T-cell (primary cell): ENCODE results near the gene CDK17. TPM values are rescaled to one million over a fixed set of nuclear protein-coding genes. Genes with fewer than 3 reads are reported as not detected.
"Not testable (repeated sequence)": the region's sequence is repeated elsewhere in the genome, so short reads cannot be mapped to it uniquely, and the experiment has no call there.

Source experiments
- ATAC-seq, 4 experiments: fragments of 200-7000 bp in 3 of 4; fragments of 150-1000 bp in 1 of 4; cut with Tn5 transposase; replicated peaks in 1 of 4; 1 replicate in 3 of 4; 2 replicates in 1 of 4; pipeline ENCODE4 v1.10.0; 2021; ENCODE audit warnings: moderate library complexity in 3 of 4, mild to moderate bottlenecking in 2 of 4, moderate number of reproducible peaks in 1 of 4
- CTCF ChIA-PET, 2 donors: fragments of 300-600 bp; sonication (Branson Sonifier 250); formaldehyde crosslinking; loops; one replicate each; lab custom pipeline; 2022; ENCODE audit warnings: antibody characterized with exemption in 2 of 2; lab: Charles Lee
- POLR2A ChIA-PET, 2 donors: fragments of 300-600 bp; sonication (Branson Sonifier 250); formaldehyde crosslinking; loops; one replicate each; lab custom pipeline; 2022; ENCODE audit warnings: antibody characterized with exemption in 2 of 2; lab: Charles Lee
- DNase-seq, 35 experiments: peaks; one replicate each; pipeline versions ENCODE4 v3.0.0 to v3.0.0-alpha.2; 2013 to 2023
- H3K27ac ChIP-seq: one replicate; pipeline ENCODE4 v1.5.1; 2013; ENCODE audit warnings: low read length
- H3K27me3 ChIP-seq, 2 experiments: replicated peaks in 1 of 2; 1 replicate in 1 of 2; 2 replicates in 1 of 2; pipeline versions ENCODE4 v1.6.1 to v1.7.0; 2013; ENCODE audit warnings: low read length in 1 of 2, mixed read lengths in 1 of 2; ENCODE audit not compliant: control insufficient read depth in 2 of 2, insufficient read depth in 2 of 2; ENCODE audit errors: extremely low read depth in 1 of 2
- H3K36me3 ChIP-seq, 2 donors: 1 replicate in 1 of 2; 2 replicates in 1 of 2; pipeline versions ENCODE4 v1.6.1 to v1.7.0; 2013; ENCODE audit warnings: low read length in 1 of 2; ENCODE audit not compliant: control insufficient read depth in 2 of 2, insufficient read depth in 1 of 2; ENCODE audit errors: extremely low read depth in 1 of 2
- H3K4me1 ChIP-seq, 2 experiments: 1 replicate in 1 of 2; 2 replicates in 1 of 2; pipeline versions ENCODE4 v1.6.1 to v1.7.0; 2013; ENCODE audit warnings: low read length in 2 of 2, mixed read lengths in 1 of 2; ENCODE audit not compliant: insufficient read depth in 2 of 2, control insufficient read depth in 1 of 2; ENCODE audit errors: extremely low read depth in 1 of 2
- H3K4me3 ChIP-seq, 2 donors: 1 replicate in 1 of 2; 2 replicates in 1 of 2; pipeline versions ENCODE4 v1.5.1 to v1.7.0; 2013; ENCODE audit warnings: mild to moderate bottlenecking in 2 of 2, low read length in 1 of 2, moderate library complexity in 1 of 2; ENCODE audit not compliant: control insufficient read depth in 1 of 2; ENCODE audit errors: extremely low read depth in 1 of 2
- H3K9me3 ChIP-seq: 2 replicates; pipeline ENCODE4 v1.7.0; 2013
- H3K27ac Mint-ChIP-seq, 2 donors: one replicate each; pipeline ENCODE4 v1.8.0; 2020 to 2021; ENCODE audit warnings: mild to moderate bottlenecking in 2 of 2, mixed read lengths in 2 of 2
- H3K27me3 Mint-ChIP-seq, 2 donors: one replicate each; pipeline ENCODE4 v1.8.0; 2021 to 2022; ENCODE audit warnings: mixed read lengths in 2 of 2
- H3K36me3 Mint-ChIP-seq: one replicate; pipeline ENCODE4 v1.8.0; 2021; ENCODE audit warnings: mixed read lengths
- H3K4me1 Mint-ChIP-seq, 3 donors: one replicate each; pipeline ENCODE4 v1.8.0; 2020 to 2022; ENCODE audit warnings: mixed read lengths in 3 of 3, mild to moderate bottlenecking in 1 of 3
- H3K4me3 Mint-ChIP-seq, 3 donors: one replicate each; pipeline ENCODE4 v1.8.0; 2020 to 2022; ENCODE audit warnings: mild to moderate bottlenecking in 3 of 3, mixed read lengths in 3 of 3, moderate library complexity in 3 of 3
- H3K9me3 Mint-ChIP-seq, 3 donors: one replicate each; pipeline ENCODE4 v1.8.0; 2020 to 2022; ENCODE audit warnings: mixed read lengths in 3 of 3
- WGBS: methylation state at CpG from one replicate; pipeline ENCODE4 v1.1.5; 2013; ENCODE audit warnings: missing lambda C conversion rate; ENCODE audit not compliant: insufficient coverage; 5-methylcytosine and 5-hydroxymethylcytosine counted together
- total RNA-seq, 35 experiments: library from RNA in 6 of 35; stranded (reverse) in 6 of 35; fragments of 120-200 nt in 1 of 35; gene quantifications; one replicate each; pipeline versions ENCODE4 v1.2.1 to v1.2.4 and lab custom pipeline; 2013 to 2026

Gene CDK17
- total RNA-seq, 5 donors from 2014 or later (not counting 1 experiment from before 2014, with no cell fraction given): 56.4 to 114 (median 72.2) TPM

DNA sequence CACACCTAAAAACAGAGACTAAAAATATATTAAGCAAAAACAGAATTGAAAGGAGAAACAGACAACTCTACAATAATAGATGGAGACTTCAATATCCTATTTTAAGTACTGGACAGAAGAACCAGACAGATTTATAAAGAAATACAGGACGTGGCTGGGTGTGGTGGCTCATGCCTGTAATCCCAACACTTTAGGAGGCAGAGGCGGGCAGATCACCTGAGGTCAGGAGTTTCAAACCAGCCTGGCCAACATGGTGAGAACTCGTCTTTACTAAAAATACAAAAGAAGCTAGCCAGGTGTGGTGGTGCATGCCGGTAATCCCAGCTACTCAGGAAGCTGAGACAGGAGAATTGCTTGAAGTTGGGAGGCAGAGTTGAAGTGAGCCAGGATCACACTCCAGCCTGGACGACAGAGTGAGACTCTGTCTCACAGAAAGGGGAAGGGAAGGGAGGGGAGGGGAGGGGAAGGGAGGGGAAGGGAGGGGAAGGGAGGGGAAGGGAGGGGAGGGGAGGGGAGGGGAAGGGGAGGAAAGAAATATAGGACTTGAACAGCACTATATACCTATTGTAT, 53.0 kb downstream of the CDK17 start:
- H3K27me3 ChIP-seq: no peaks in the 10 kb centered on the region
- H3K9me3 ChIP-seq: peaks cover 7% of the 10 kb centered on the region
- no peak overlapping the region for H3K4me3 ChIP-seq
- peaks cover 35% of the 10 kb centered on the region for H3K36me3 Mint-ChIP-seq
- no peaks in the 10 kb centered on the region for H3K27me3 Mint-ChIP-seq
- DNase-seq (no peak), ATAC-seq (peak in 1 of 4 experiments; percentile 15)
- H3K4me1 Mint-ChIP-seq: peaks cover 71 to 84% (median 79%) of the 10 kb centered on the region in 3 donors
- ChIA-PET POLR2A (interaction anchor here (0.5 to 2.0 kb wide), 13 partner anchors 9 to 552 kb away, joined by 3 to 11 read pairs (median 3); no protein-coding TSS in a partner anchor), CTCF (interaction anchor here (0.6 to 2.3 kb wide), 10 partner anchors 8 to 149 kb away, joined by 3 to 9 read pairs (median 3); partner anchors contain the start of gene CDK17 (in 1 of the 2))
- no peaks in the 10 kb centered on the region for H3K36me3 ChIP-seq
- WGBS: no CpG with 5 or more reads among the region's 5 CpGs
- peak overlapping the region; percentile 71 to 84 for H3K27ac Mint-ChIP-seq
- H3K9me3 Mint-ChIP-seq: peaks cover 5 to 23% (median 20%) of the 10 kb centered on the region in 3 donors
- H3K4me3 Mint-ChIP-seq: peak overlapping the region; percentile 51 to 62 (median 60)
- no peak overlapping the region for H3K27ac ChIP-seq
- peaks cover 5 to 26% of the 10 kb centered on the region in 2 experiments for H3K4me1 ChIP-seq

DNA sequence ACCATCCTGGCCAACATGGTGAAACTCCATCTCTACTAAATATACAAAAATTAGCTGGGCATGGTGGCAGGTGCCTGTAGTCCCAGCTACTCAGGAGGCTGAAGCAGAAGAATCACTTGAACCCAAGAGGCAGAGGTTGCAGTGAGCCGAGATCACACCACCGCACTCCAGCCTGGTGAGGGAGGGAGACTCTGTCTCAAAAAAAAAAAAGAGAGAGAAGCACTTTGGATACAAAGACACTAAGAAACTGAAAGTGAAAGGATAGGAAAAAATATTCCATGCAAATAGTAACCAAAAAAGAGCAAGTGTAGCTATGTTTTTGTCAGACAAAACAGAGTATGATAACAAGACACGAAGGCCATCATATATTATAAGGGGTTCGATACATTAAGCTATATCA, 53.5 kb downstream of the CDK17 start:
- not testable (repeated sequence) for H3K27me3 ChIP-seq, H3K4me3 ChIP-seq, DNase-seq, H3K27me3 Mint-ChIP-seq, H3K9me3 ChIP-seq, H3K27ac ChIP-seq, H3K36me3 ChIP-seq
- ATAC-seq: peak in 1 of 4 experiments; percentile 37
- POLR2A ChIA-PET: interaction anchor here (0.5 to 0.8 kb wide), 10 partner anchors 11 to 552 kb away, joined by 3 to 8 read pairs (median 4); no protein-coding TSS in a partner anchor
- H3K4me1 Mint-ChIP-seq: peaks cover 69 to 81% (median 75%) of the 10 kb centered on the region in 3 donors
- peak overlapping the region; percentile 51 to 62 (median 60) for H3K4me3 Mint-ChIP-seq
- CTCF ChIA-PET: interaction anchor here (0.7 to 2.3 kb wide), 4 partner anchors 11 to 149 kb away, joined by 3 to 9 read pairs (median 4); partner anchors contain the start of gene CDK17 (in 1 of the 2)
- H3K4me1 ChIP-seq: peaks cover 2 to 23% of the 10 kb centered on the region in 2 experiments
- WGBS: no CpG with 5 or more reads among the region's 4 CpGs
- peaks cover 35% of the 10 kb centered on the region for H3K36me3 Mint-ChIP-seq
- peaks cover 5 to 23% (median 20%) of the 10 kb centered on the region in 3 donors for H3K9me3 Mint-ChIP-seq
- H3K27ac Mint-ChIP-seq: peak overlapping the region; percentile 71 to 84

DNA sequence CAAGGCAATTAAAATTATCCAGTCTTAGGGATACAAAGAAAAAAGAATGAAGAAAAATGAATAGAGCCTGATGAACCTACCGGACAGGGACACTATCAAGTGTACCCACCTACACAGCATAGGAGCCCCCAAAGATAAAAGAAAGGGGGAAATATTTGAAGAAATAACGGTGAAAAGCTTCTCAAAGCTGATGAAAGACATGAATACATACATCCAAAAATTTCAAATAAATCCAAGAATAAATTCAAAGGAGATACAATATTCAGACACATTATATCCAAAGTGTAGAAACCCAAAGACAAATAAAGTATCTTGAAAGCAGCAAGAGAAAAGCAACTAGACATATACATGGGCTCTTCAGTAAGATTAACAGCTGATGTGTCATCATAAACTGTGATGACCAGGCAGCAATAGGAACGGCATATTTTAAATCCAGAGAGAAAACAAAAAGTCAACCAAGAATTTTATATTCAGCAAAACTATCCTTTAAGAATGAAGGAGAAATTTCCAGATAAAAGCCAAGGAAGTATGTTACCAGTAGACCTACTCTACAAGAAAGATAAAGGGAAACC, 56.0 kb downstream of the CDK17 start:
- Histone ChIP-seq H3K27ac (no peak overlapping the region), H3K4me3 (no peak overlapping the region), H3K9me3 (peaks cover 7% of the 10 kb centered on the region), H3K4me1 (peaks cover 2 to 23% of the 10 kb centered on the region in 2 experiments), H3K27me3 (no peaks in the 10 kb centered on the region), H3K36me3 (no peaks in the 10 kb centered on the region)
- no peaks in the 10 kb centered on the region for H3K27me3 Mint-ChIP-seq
- DNase-seq (no peak), ATAC-seq (no peak)
- H3K36me3 Mint-ChIP-seq: peaks cover 35% of the 10 kb centered on the region
- WGBS: no CpG with 5 or more reads among the region's 3 CpGs
- H3K9me3 Mint-ChIP-seq: peaks cover 5 to 23% (median 20%) of the 10 kb centered on the region in 3 donors
- H3K4me3 Mint-ChIP-seq: peak overlapping the region in 1 of 3 donors; percentile 39
- H3K4me1 Mint-ChIP-seq: peaks cover 58 to 73% (median 62%) of the 10 kb centered on the region in 3 donors
- H3K27ac Mint-ChIP-seq: no peak overlapping the region
- POLR2A ChIA-PET: interaction anchor here in 1 of 2 donors (0.5 kb wide), 1 partner anchor 90 kb away, joined by 6 read pairs; no protein-coding TSS in a partner anchor
- CTCF ChIA-PET: no interaction called here

DNA sequence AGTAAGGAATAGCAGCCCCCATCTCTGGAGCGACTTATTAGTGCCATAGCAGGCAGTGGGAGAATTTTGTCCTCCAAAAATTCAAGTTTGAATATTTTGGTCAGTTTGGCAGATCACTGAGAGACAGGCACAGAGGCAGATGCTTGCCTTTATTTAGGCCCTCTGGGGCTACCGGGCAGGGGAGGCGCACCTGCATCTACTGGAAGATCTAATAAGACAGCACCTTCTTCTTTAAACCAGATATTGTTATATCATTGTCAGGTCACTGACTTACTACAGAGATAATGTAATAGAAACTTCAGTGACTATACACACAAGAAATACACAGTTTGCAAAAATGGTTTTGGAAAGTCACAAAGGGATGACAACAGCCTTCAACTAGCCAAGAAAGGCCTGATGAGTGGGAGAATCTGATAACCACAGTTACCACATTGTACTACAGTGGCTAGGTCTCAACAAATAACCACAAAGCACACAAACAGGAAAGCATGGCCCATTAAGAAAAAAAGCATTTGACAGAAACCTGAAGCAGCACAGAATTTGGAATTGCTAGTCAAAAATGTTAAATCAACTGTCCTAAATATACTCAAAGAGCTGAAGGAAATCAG, 56.8 kb downstream of the CDK17 start:
- H3K27me3 ChIP-seq: no peaks in the 10 kb centered on the region
- Mint-ChIP-seq H3K4me3 (peak overlapping the region in 1 of 3 donors; percentile 39), H3K4me1 (peaks cover 57 to 71% (median 59%) of the 10 kb centered on the region in 3 donors), H3K27me3 (no peaks in the 10 kb centered on the region), H3K27ac (peak overlapping the region; percentile 33 to 44), H3K9me3 (peaks cover 5 to 23% (median 20%) of the 10 kb centered on the region in 3 donors), H3K36me3 (peaks cover 40% of the 10 kb centered on the region)
- DNase-seq: peak in 1 of 35 experiments; percentile 57
- H3K4me3 ChIP-seq: no peak overlapping the region
- no peaks in the 10 kb centered on the region for H3K36me3 ChIP-seq
- WGBS: no CpG with 5 or more reads among the region's 3 CpGs
- CTCF ChIA-PET: no interaction called here
- no peak overlapping the region for H3K27ac ChIP-seq
- ATAC-seq: peak in 3 of 4 experiments; percentile 37 to 56 (median 53)
- H3K9me3 ChIP-seq: peaks cover 7% of the 10 kb centered on the region
- POLR2A ChIA-PET: no interaction called here
- H3K4me1 ChIP-seq: peaks cover 2 to 23% of the 10 kb centered on the region in 2 experiments

DNA sequence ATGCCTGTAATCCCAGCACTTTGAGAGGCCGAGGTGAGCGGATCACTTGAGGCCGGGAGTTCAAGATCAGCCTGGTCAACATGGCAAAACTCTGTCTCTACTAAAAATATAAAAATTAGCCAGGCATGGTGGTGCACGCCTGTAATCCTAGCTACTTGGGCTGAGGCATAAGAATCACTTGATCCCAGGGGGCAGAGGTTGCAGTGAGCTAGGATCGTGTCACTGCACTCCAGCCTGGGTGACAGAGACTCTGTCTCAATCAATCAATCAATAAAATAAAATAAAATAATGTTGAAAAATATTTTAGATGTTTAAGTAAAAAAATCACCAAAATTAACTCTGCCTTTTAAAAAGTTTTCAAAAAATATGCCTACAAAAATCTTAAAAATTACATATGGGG, 60.6 kb downstream of the CDK17 start:
- DNase-seq, H3K27ac ChIP-seq, ATAC-seq, H3K4me3 ChIP-seq, H3K27me3 ChIP-seq, H3K4me3 Mint-ChIP-seq, H3K27me3 Mint-ChIP-seq, H3K36me3 ChIP-seq, H3K9me3 ChIP-seq: not testable (repeated sequence)
- H3K9me3 Mint-ChIP-seq: peaks cover 12 to 23% (median 21%) of the 10 kb centered on the region in 3 donors
- POLR2A ChIA-PET: interaction anchor here in 1 of 2 donors (2.0 kb wide), 1 partner anchor 8 kb away, joined by 7 read pairs; no protein-coding TSS in a partner anchor
- peaks cover 42% of the 10 kb centered on the region for H3K36me3 Mint-ChIP-seq
- CTCF ChIA-PET: interaction anchor here (0.5 to 1.0 kb wide), 2 partner anchors 44 to 124 kb away, joined by 3 read pairs; no protein-coding TSS in a partner anchor
- peak overlapping the region in 1 of 2 donors; percentile 12 for H3K27ac Mint-ChIP-seq
- WGBS: no CpG with 5 or more reads among the region's 5 CpGs
- H3K4me1 Mint-ChIP-seq: peaks cover 65 to 72% (median 68%) of the 10 kb centered on the region in 3 donors
- peaks cover 11 to 16% of the 10 kb centered on the region in 2 experiments for H3K4me1 ChIP-seq
